NCI-H1105 treated with DMSO at 0.1 percent for 48 hours (cell line): ENCODE data around the gene ADARB1.

Experiments used
- DNase-seq: peaks from one replicate; lab custom pipeline; 2025; lab: John Stamatoyannopoulos, UW

Gene ADARB1

DNA sequence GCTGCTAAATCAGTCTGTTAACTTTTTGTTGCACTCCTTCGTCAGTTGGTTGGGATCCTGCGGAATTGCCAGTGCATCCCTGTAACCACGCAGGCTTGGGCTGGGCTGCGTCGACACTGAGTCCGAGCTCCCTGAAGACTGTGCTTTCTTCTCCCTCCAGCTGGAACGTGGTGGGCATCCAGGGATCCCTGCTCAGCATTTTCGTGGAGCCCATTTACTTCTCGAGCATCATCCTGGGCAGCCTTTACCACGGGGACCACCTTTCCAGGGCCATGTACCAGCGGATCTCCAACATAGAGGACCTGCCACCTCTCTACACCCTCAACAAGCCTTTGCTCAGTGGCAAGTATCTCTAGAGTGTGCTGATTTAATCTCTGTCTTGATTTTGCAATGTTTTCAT lies 130.0 kb downstream of the ADARB1 start:
- no peak for DNase-seq

DNA sequence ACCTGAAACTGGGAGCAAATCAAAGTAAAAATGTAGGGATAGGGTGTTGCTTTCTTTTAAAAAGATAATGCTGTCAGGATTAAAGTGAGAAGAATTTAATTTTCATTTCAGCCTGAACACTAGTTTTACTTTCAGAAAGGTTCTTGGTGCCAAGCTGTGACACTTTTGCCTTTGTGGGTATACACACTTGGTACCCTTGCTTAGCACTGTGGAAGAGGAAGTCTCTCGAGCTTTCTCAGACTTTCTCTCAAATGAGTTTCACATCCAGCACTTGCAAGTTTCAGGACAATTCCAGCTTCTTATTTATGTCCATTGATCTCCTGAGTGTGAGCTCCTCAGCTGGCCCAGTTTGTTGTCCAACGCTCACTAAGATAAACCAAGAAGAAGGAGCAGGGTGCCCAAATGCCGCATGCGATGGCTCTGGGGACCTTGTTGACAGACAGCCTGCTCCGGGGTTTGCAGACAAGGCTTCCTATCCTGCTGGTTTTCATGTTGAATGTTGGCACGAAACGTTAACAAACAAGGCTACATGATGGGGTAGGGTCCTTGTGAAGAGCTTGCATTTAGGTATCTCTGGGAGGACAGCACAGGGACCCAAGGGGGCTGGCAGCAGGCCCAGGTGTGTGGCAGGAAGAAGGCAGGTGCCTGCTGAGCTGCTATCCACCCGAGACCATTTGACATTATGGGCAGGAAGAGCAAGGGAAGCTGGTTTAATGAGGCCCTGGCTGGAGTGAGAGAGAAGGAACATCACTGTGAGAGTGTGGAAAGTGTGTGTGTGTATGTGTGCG lies 133.7 kb downstream of the ADARB1 start:
- peak; percentile 1 for DNase-seq

DNA sequence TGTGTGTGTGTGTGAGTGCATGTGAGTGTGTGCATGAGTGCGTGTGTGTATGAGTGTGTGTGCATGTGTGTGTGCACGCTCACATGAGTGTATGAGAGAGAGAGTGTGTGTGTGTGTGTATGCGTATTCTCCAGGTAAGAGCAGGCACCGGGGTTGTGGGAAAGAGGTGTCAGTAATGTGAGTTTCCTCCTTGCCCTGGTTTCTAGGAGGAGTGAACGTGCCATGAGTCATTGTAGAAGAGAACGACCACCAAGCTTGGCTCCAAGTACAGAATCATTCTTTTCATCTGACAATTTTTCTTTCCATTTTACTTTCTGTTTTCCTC lies 134.2 kb downstream of the ADARB1 start:
- DNase-seq = no peak

DNA sequence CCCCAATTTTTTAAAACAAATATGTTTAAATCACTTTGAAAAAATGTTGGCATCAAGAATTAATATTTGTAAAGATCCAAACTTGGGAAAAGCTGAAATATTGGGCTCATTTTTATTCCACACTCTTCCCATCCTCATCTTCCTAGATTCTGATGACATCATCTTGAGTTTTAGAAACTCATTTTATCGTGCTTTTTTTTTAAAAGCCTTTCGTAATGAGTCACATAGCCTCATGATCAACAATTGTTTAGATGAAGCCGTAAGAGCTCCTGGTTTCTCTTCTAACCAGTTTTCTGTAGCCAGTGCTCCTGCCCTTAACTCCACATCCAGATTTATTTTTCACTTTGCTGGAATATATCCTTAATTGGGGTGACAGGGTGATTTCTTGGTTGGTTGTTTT lies 134.7 kb downstream of the ADARB1 start:
- no peak for DNase-seq

DNA sequence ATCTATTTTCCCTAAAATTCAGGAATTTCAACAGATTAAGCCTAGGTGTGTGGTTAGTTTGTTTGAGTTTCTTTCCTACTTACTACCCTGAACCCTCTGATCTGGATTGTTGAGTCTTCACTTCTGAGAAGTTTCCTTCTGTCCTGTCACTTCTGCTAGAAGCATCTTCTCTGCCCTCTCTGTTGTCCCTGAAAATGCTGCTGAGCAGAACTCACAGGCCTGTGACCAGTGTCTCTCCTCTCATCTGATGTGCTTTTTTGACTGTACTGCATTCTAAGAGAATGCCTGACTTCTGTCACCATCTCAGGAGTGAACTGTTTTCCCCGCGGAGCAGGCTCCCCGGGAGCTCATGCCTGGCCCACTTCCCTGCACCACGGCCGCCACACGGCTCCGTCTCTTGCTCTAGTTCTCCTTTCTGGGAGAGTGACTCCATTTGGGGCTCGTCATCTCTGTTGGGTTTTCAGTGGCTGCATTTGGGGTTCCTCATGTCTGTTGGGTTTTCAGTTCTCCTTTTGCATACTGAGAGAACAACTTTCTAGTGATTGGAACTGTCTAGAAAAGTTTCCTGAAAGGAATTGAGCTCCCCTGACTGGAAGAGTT lies 135.4 kb downstream of the ADARB1 start:
- DNase-seq = no peak

DNA sequence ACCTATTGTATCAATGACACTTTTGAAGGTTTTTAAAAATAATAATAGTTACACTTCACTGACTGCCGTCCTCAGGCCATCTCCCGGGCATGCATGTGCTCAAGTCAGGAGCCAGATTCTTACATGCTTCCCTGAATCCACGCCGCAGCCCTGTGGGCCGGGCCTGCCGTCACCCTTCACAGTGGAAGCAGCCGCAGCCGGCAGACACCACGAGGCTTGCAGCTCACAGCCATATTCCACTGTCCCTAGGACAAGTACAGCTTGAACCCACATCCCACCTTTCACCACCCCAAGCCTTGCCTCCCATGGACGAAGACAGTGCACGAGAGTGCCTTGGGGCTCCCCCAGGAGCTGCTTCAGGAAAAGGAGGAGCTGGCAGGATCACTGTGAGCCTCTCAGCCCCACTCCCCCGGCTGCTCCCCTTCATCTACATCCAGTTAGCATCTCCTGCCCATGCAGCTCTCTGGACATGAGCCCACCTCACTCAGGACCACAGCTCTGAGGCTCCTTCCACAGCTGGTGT lies 136.1 kb downstream of the ADARB1 start:
- DNase-seq = no peak

DNA sequence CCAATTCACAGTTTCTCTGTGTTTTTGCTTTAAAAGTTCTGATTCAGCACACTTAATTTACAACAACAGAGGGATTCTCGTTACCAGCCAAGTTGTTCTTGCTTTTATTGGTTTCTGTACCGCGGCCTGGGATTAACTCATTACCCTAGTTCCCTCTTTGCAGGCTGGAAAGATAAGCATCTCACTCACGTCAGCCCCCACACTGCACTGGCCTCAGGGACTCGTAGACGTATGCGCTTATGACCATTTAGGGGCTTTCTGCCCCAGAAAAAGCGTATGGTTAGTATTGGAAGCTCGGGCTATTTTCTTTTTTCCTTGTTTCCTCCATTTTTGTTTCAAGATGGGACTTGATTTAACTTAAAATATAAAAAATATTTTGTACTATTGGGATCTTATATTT lies 137.3 kb downstream of the ADARB1 start:
- DNase-seq = no peak

DNA sequence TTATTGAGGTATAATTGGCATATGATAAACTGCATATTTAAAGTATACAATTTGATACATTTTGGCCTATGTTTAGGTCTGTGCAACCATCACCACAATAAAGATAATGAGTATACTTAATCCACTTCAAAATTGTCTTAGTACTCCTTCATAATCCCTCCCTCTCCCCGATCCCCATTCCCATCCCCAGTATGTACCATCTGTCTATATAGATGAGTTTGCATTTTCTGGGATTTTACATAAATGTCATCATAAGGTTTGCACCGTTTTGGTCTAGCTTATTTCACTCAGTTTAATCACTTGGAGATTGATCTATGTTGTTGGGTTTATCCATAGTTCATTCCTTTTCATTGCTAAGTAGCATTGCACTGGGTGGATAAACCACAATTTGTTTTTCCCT lies 139.0 kb downstream of the ADARB1 start:
- DNase-seq = no peak

DNA sequence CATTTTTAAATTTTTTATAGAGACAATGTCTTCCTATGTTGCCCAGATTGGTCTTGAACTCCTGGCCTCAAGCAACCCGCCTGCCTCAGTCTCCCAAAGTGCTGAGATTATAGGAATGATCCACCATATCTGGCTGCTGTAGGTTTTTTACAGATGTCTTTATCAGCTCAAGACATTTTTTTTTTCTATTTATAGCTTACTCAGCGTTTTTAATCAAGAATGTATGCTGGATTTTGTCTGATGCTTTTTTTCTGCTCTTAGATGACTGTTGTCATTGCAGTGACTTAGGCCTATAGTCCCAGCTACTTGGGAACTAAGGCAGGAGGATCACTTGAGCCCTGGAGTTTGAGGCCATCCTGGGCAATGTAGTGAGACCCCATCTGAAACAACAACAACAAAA lies 140.8 kb downstream of the ADARB1 start:
- DNase-seq = no peak

DNA sequence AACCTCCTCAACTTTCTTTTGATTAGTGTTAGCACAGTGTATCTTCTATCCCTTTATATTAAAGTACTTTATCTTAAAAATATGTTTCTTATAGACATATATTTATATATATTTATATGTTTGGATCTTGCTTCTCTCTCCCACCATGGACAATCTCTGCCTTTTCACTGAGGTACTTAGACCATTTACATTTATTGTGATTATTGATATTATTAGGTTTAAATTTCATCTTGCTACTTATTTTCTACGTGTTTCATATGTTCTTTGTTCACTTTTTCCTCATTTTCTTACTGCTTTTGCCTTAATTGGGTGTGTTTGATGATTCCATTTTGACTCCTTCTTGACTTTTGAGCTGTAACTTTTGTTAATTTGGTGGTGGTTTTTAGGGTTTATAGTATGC lies 142.6 kb downstream of the ADARB1 start:
- DNase-seq = no peak

DNA sequence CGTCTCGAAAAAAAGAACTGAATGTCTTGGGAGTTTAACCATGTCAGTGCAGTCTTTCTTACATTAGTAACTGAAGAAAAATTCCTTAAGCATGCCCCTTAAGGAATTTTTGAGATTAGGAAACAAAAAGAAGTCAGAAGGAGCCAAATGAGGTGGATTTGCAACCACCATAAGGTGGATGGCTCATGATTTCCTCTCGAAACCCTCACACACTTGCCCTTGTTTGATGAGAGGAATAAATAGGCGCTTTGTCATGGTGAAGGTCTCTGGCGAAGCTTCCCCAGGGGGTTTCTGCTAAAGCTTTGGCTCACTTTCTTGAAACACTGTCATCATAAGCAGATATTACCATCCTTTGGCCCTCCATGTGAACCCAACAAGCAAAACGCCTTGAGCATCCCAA lies 145.1 kb downstream of the ADARB1 start:
- DNase-seq = no peak

DNA sequence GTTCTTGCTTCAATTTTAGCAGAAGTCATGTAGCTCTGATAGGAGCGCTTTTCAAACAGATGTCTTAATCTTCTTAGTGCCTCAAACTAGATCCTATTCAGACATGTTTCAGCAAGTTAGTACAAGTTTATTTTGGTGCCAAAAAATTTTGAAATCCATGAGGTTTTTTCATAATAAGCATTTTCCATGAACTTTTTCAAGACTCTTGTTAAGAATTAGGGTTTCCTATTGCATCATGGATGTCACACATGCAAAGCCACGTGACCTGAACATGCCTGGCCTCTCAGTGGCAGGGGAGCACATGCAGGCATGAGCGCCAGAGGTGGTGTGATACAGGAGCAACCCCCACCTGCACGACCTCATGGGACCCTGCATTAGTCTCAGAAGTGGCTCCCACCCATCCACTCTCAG lies 145.7 kb downstream of the ADARB1 start:
- no peak for DNase-seq

DNA sequence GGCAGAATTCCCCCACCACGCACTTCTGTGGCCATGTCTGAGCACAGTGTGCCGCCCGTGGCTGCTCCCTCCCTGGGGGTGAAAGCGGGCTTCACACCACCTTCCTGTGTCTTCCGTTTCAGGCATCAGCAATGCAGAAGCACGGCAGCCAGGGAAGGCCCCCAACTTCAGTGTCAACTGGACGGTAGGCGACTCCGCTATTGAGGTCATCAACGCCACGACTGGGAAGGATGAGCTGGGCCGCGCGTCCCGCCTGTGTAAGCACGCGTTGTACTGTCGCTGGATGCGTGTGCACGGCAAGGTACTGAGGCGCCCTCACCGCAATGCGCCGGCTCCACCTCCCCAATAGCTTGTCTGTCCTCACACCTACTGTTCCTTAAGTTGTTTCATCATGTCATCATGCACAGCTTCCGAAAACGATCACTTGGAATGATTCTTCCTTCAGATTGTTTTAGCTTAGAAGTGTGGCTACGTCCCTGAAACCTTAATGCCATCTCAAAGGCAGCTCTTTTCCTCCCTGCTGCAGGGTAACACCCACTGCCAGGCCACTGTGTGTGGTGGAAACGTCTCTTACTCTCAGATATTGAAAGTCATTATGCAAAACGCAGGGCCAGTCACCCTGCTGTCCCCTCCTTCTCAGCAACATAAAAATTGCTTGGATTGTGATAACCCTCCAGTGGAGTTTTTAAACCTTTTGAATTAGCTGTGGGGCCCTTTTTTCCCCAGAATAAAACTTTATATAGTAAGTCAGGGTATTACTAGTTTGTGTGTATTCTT lies 146.5 kb downstream of the ADARB1 start:
- DNase-seq = no peak

DNA sequence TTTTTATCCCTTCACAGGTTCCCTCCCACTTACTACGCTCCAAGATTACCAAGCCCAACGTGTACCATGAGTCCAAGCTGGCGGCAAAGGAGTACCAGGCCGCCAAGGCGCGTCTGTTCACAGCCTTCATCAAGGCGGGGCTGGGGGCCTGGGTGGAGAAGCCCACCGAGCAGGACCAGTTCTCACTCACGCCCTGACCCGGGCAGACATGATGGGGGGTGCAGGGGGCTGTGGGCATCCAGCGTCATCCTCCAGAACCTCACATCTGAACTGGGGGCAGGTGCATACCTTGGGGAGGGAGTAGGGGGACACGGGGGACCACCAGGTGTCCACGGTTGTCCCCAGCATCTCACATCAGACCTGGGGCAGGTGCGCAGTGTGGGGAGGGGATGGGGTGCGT lies 147.6 kb downstream of the ADARB1 start:
- no peak for DNase-seq

DNA sequence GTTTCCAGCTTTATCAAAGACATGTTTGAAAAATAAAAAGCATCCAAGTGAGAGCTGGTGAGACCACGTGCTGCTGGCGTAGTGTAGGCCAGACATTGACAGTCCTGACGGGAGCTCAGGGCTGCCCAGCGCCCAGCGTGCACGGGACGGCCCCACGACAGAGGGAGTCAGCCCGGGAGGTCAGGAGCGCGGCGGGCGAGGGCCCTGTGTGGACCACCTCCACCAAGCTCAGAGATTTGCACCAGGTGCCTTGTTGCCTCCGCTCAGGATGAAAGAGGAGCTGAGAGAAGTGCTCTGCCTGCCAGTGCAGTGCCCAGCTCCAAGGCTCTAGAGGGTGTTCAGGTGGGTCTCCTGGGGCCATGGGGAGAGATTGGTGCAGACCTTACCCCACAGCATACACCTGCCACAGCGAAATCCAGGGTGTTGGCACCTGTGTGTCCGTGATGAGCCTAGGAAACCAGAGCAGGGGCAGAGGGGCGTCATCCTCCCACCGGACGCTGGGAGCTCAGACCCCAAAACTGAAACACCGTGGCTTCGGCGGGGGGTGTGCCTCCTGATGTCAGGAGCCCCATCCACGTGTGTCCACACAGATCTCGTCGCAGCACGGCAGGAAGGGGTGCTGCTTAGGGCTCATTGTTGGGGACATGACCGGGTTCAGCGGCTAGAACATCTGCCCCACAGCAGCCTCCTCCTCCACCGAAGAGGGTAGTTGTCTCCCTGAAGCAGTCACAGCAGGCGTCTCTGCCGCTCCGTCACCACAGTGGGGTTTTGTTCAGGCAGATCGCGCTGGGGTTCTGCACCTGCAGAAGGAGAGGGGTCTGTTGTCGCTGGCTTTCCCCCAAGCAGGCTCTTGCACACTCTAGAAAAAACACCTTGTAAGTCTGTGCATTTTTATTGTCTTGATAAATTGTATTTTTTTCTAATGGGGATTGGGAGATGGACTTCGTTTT lies 149.1 kb downstream of the ADARB1 start:
- no peak for DNase-seq

DNA sequence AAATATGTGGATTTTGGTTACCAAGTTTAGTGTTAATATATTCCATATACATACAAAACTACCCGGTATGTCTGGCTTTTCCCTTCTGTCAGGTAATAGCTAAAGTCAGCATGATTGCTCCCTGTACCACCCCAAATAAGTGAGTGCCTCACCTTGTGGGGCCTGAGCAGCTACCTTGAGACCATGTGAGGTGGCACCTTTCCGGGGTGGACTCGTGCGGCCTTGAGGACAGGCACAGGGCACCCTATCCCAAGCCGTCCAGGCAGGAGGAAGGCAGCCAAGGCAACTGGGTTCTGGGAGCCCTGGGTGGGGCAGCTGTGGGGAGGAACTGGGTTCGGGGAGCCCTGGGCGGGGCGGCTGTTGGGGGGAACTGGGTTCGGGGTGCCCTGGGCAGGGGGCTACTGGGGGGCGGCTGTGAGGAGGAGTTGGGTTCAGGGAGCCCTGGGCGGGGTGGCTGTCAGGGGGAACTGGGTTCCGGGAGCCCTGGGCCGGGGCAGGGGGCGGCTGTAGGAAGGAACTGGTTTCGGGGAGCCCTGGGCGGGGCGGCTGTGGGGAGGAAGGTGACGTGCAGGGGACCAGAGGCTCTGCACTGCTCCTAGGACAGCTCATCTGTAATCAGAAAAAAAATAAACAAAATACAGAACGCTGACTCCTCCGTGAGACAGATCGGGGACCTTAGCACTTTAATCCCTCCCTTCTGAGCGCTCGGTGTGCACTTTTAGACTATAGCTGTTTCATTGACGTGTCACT lies 150.0 kb downstream of the ADARB1 start:
- no peak for DNase-seq

DNA sequence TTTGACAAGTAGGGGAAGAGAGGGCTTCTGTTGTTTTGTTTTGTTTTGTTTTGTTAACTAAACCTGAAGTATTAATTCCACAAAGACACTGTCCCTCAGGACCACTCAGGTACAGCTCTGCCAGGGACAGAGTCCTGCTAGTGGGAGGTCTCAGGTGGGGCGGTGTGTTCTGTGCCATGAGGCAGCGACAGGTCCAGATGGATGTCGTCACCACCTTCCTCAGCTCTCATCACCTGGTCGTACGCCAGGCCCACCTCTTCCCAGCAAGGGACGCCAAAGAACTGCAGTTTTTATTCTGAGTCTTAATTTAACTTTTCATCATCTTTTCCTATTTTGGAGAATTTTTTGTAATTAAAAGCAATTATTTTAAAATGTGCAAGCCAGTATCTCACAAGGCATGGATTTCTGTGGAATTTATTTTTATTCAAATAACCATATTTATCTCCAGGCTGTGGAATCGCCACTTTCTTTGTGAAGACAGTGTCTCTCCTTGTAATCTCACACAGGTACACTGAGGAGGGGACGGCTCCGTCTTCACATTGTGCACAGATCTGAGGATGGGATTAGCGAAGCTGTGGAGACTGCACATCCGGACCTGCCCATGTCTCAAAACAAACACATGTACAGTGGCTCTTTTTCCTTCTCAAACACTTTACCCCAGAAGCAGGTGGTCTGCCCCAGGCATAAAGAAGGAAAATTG lies 150.8 kb downstream of the ADARB1 start:
- DNase-seq = no peak

DNA sequence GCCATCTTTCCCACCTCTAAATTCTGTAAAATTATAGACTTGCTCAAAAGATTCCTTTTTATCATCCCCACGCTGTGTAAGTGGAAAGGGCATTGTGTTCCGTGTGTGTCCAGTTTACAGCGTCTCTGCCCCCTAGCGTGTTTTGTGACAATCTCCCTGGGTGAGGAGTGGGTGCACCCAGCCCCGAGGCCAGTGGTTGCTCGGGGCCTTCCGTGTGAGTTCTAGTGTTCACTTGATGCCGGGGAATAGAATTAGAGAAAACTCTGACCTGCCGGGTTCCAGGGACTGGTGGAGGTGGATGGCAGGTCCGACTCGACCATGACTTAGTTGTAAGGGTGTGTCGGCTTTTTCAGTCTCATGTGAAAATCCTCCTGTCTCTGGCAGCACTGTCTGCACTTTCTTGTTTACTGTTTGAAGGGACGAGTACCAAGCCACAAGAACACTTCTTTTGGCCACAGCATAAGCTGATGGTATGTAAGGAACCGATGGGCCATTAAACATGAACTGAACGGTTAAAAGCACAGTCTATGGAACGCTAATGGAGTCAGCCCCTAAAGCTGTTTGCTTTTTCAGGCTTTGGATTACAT lies 151.5 kb downstream of the ADARB1 start:
- DNase-seq = no peak

DNA sequence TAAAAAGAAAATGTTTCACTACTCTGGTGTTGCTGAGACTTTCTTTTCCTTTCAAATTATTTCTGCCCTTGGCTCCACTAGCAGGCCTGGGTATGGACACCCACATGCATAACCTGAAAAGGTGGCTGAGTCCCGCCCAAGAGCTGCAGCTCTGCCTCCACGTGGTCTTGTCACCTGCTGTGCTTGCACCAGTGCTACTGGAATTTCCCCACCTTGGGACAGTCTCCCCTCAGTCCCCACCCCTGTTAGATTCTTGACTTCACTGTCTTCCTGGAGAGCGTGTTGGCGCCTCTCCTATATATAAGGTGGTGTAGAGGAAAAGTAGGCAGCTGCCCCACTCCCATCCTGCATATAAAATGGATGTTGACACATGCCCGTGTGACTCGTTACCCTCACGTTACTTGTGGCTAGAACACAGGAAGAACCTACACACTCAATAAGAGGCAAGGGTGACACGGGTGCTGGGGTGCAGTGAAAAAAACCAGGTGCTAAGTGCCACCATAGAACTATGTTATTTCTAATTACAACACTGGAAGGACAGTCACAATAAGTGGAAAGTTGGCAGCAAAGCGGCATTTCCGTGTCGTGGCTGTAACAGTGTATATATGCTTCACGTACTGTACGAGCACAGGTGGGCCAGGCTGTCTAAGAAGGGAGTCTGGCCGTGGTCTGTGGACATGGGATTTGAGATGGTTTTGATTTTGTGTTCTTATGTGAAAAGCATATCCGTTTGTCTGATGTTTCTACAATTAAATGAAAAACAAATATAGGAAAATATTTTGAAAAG lies 152.4 kb downstream of the ADARB1 start:
- no peak for DNase-seq
